ENCODE measurements around the gene GRIK4.

DNA sequence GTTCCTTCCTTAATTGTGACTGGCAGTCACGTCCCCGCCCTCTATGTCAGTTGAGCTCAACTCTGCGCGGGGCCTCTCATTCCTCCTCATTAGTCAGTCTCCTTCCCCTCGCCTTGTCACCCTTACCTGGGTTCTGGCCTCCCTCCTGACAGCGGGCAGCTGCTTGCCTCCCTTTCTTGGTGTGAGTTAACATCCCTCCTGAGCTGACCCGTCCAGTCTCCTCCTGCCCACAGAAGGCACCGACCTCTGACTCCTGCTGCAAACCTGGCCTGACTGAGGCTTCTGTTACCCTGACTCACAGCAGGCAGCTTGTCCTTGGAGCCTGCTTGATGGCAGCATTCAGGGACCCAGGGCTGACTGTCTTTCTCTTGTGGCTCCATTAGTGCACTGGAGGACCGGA, 45.2 kb downstream of the GRIK4 start:
- TF ChIP-seq, protein P1, sequence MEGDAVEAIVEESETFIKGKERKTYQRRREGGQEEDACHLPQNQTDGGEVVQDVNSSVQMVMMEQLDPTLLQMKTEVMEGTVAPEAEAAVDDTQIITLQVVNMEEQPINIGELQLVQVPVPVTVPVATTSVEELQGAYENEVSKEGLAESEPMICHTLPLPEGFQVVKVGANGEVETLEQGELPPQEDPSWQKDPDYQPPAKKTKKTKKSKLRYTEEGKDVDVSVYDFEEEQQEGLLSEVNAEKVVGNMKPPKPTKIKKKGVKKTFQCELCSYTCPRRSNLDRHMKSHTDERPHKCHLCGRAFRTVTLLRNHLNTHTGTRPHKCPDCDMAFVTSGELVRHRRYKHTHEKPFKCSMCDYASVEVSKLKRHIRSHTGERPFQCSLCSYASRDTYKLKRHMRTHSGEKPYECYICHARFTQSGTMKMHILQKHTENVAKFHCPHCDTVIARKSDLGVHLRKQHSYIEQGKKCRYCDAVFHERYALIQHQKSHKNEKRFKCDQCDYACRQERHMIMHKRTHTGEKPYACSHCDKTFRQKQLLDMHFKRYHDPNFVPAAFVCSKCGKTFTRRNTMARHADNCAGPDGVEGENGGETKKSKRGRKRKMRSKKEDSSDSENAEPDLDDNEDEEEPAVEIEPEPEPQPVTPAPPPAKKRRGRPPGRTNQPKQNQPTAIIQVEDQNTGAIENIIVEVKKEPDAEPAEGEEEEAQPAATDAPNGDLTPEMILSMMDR (IDR thresholded peaks at IDR 0.05; ENCODE audit: extremely low read depth in 1 of 2, insufficient read depth in 1 of 2, low read depth in 1 of 2, low read length in 2 of 2): no peak
- no peak for TF ChIP-seq POLR2A (IDR thresholded peaks at IDR 0.05; ENCODE audit: low read depth, low read length)
- TF ChIP-seq EZH2 (IDR thresholded peaks at IDR 0.05; ENCODE audit: borderline replicate concordance, low read depth, low read length, severe bottlenecking): no peak
- TF ChIP-seq MAX (IDR thresholded peaks at IDR 0.05; ENCODE audit: insufficient read depth, insufficient read length): no peak
- no peak for TF ChIP-seq JUN (IDR thresholded peaks at IDR 0.05; ENCODE audit: borderline replicate concordance, insufficient read depth, insufficient read length, low read depth)
- TF ChIP-seq POLR2AphosphoS5 (IDR thresholded peaks at IDR 0.05; ENCODE audit: insufficient read depth, low read depth, low read length): no peak
